ENCODE measurements around the gene ZC3H4. TPM values are rescaled to one million over a fixed set of nuclear protein-coding genes. Genes with fewer than 3 reads are reported as not detected.
A peak's percentile ranks its signal among the peaks of the same experiment; 100 is the strongest.

The ZC3H4 gene
- total and polyA plus RNA-seq, 9 of the 15 experiments (the other 6 are each of a cell fraction or from before 2014, with no cell fraction given): 2.2 to 75.6 (median 18.3) TPM

DNA sequence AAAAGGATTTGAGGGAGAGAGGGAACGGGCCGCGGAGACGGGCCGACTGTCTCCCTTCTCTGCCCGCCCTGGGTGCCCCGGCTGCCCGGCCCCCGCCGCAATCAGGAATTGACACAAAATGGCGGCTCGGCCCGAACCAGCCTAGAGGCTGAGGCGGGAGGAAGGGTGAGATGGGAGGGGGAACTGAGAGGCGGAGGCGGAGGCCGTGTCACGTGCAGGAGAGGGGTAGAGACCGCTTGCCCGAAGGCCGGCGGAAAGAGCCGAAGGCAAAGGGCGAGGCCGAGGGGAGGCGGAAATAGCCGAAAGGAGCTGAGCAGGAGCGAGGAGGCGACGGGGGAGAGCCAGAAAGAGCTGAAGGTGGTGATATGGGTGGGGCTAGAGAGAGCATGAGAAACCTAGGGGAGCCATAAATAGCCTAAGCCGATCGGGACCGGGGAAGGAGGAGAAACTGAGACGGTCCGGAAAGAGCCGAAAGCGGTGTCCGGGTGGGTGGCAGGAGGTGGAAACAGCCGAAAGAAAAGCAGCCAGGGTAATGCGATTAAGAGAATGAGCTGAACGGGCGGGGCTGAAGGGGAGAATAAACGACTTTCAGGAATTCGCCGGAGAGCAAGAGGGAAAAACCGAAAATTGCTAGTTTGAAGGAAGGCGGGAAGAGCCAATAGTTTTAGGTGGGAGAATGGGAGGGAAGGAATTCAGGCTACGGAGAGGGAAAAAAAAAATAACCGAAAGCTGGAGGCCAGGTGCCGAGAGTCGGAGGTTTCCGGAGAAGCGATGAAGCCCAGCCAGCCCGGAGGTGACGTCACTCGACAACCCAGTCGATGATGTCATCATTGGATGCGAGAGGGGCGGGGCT, at the start of gene ZC3H4 (continued):
- TF ChIP-seq, protein P1, sequence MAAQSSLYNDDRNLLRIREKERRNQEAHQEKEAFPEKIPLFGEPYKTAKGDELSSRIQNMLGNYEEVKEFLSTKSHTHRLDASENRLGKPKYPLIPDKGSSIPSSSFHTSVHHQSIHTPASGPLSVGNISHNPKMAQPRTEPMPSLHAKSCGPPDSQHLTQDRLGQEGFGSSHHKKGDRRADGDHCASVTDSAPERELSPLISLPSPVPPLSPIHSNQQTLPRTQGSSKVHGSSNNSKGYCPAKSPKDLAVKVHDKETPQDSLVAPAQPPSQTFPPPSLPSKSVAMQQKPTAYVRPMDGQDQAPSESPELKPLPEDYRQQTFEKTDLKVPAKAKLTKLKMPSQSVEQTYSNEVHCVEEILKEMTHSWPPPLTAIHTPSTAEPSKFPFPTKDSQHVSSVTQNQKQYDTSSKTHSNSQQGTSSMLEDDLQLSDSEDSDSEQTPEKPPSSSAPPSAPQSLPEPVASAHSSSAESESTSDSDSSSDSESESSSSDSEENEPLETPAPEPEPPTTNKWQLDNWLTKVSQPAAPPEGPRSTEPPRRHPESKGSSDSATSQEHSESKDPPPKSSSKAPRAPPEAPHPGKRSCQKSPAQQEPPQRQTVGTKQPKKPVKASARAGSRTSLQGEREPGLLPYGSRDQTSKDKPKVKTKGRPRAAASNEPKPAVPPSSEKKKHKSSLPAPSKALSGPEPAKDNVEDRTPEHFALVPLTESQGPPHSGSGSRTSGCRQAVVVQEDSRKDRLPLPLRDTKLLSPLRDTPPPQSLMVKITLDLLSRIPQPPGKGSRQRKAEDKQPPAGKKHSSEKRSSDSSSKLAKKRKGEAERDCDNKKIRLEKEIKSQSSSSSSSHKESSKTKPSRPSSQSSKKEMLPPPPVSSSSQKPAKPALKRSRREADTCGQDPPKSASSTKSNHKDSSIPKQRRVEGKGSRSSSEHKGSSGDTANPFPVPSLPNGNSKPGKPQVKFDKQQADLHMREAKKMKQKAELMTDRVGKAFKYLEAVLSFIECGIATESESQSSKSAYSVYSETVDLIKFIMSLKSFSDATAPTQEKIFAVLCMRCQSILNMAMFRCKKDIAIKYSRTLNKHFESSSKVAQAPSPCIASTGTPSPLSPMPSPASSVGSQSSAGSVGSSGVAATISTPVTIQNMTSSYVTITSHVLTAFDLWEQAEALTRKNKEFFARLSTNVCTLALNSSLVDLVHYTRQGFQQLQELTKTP (IDR thresholded peaks at IDR 0.05; ENCODE audit: low read depth in 1 of 2, partially characterized antibody in 2 of 2): peak; percentile 12 to 65
- TF ChIP-seq BMI1 (IDR thresholded peaks at IDR 0.05; ENCODE audit: low read length) (no peak), ZNF316 (IDR thresholded peaks at IDR 0.05) (no peak; the same call in 1 of the 2 replicates), SMAD4 (CRISPR knock-in tag; conservative IDR thresholded peaks at IDR 0.05) (peak; percentile 60; the same call in 1 of the 2 replicates), BHLHE40 (IDR thresholded peaks at IDR 0.05; ENCODE audit: low read length) (peak; percentile 100), ZNF12 (CRISPR knock-in tag; IDR thresholded peaks at IDR 0.05) (no peak), TRIM24 (IDR thresholded peaks at IDR 0.05) (peak in 1 of 2 experiments; percentile 34; a peak in 1 of 4 replicates), FUS (optimal IDR thresholded peaks at IDR 0.05; ENCODE audit: low read depth, low read length) (no peak), HNRNPL (IDR thresholded peaks at IDR 0.05; ENCODE audit: low read depth, low read length) (no peak), ETS2 (tag; IDR thresholded peaks at IDR 0.05; ENCODE audit: borderline replicate concordance, poor library complexity, severe bottlenecking) (no peak), RFX5 (IDR thresholded peaks at IDR 0.05; ENCODE audit: low read depth, low read length) (no peak), CHD2 (IDR thresholded peaks at IDR 0.05; ENCODE audit: low read depth, low read length) (no peak), ETV1 (tag; conservative IDR thresholded peaks at IDR 0.05; ENCODE audit: low read depth) (peak; percentile 88), HEY1 (CRISPR knock-in tag; IDR thresholded peaks at IDR 0.05; ENCODE audit: borderline replicate concordance) (no peak), NR2C2 (CRISPR knock-in tag; IDR thresholded peaks at IDR 0.05) (no peak), NR2C2 (tag; IDR thresholded peaks at IDR 0.05) (0 out of 2 replicates have a peak, but pooled peaks have one; percentile 31)
- TF ChIP-seq, protein P2, sequence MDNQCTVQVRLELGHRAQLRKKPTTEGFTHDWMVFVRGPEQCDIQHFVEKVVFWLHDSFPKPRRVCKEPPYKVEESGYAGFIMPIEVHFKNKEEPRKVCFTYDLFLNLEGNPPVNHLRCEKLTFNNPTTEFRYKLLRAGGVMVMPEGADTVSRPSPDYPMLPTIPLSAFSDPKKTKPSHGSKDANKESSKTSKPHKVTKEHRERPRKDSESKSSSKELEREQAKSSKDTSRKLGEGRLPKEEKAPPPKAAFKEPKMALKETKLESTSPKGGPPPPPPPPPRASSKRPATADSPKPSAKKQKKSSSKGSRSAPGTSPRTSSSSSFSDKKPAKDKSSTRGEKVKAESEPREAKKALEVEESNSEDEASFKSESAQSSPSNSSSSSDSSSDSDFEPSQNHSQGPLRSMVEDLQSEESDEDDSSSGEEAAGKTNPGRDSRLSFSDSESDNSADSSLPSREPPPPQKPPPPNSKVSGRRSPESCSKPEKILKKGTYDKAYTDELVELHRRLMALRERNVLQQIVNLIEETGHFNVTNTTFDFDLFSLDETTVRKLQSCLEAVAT (IDR thresholded peaks at IDR 0.05): peak; percentile 76 to 82; a peak in 3 of 4 replicates
- TF ChIP-seq, protein P3, sequence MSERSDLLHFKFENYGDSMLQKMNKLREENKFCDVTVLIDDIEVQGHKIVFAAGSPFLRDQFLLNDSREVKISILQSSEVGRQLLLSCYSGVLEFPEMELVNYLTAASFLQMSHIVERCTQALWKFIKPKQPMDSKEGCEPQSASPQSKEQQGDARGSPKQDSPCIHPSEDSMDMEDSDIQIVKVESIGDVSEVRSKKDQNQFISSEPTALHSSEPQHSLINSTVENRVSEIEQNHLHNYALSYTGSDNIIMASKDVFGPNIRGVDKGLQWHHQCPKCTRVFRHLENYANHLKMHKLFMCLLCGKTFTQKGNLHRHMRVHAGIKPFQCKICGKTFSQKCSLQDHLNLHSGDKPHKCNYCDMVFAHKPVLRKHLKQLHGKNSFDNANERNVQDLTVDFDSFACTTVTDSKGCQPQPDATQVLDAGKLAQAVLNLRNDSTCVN (CRISPR knock-in tag; IDR thresholded peaks at IDR 0.05): peak; percentile 72
